ENCODE data around the gene SIRPB2. TPM values are rescaled to one million over a fixed set of nuclear protein-coding genes. Genes with fewer than 3 reads are reported as not detected.

The SIRPB2 gene
- total and polyA plus RNA-seq, 2 experiments from 2014 or later: not detected

- DNase-seq (ENCODE audit: low spot score): no peak
- no peak overlapping the region for H3K4me2 ChIP-seq
- H3K27me3 ChIP-seq: no peaks in the 10 kb centered on the region
- H3K9me2 ChIP-seq (replicated peaks; ENCODE audit: insufficient read depth): no peaks in the 10 kb centered on the region
- peaks cover 4% of the 10 kb centered on the region for H3K9me3 ChIP-seq (ENCODE audit: low read depth)
- no peaks in the 10 kb centered on the region for H3K79me2 ChIP-seq
- TF ChIP-seq CTCF (IDR thresholded peaks at IDR 0.05; ENCODE audit: poor library complexity) (no peak), EZH2phosphoT487 (IDR thresholded peaks at IDR 0.05; ENCODE audit: low read depth, severe bottlenecking, unreplicated experiment) (no peak), EZH2 (IDR thresholded peaks at IDR 0.05; ENCODE audit: borderline replicate concordance) (no peak)
- no peaks in the 10 kb centered on the region for H4K20me1 ChIP-seq (ENCODE audit: insufficient read depth, poor library complexity, severe bottlenecking)
- H2AFZ ChIP-seq: no peak overlapping the region
- no peak overlapping the region for H3K4me3 ChIP-seq
- H3K27ac ChIP-seq: no peak overlapping the region
- peaks cover 13% of the 10 kb centered on the region for H3K36me3 ChIP-seq (replicated peaks; ENCODE audit: insufficient read depth, low read depth)
- no peaks in the 10 kb centered on the region for H3K4me1 ChIP-seq (ENCODE audit: insufficient read depth)
Observed at GRCh38 chr20:1450926-1451491, 40.2 kb downstream of the SIRPB2 start.

GRCh38 chr20:1449370-1449769 lies 41.9 kb downstream of the SIRPB2 start:
- Histone ChIP-seq H3K9me3 (ENCODE audit: low read depth) (peaks cover 4% of the 10 kb centered on the region), H3K4me1 (ENCODE audit: insufficient read depth) (no peaks in the 10 kb centered on the region), H3K27ac (no peak overlapping the region), H4K20me1 (ENCODE audit: insufficient read depth, poor library complexity, severe bottlenecking) (no peaks in the 10 kb centered on the region), H3K4me2 (no peak overlapping the region), H3K9me2 (replicated peaks; ENCODE audit: insufficient read depth) (no peaks in the 10 kb centered on the region), H3K79me2 (no peaks in the 10 kb centered on the region), H3K36me3 (replicated peaks; ENCODE audit: insufficient read depth, low read depth) (peaks cover 9% of the 10 kb centered on the region), H3K27me3 (no peaks in the 10 kb centered on the region), H3K4me3 (no peak overlapping the region), H2AFZ (no peak overlapping the region)
- 95% methylated on average over 6 of the region's 6 CpGs for WGBS (ENCODE audit: low lambda C conversion rate, missing lambda C conversion rate)
- DNase-seq (ENCODE audit: low spot score): no peak
- TF ChIP-seq EZH2 (IDR thresholded peaks at IDR 0.05; ENCODE audit: borderline replicate concordance) (no peak), EZH2phosphoT487 (IDR thresholded peaks at IDR 0.05; ENCODE audit: low read depth, severe bottlenecking, unreplicated experiment) (no peak), CTCF (IDR thresholded peaks at IDR 0.05; ENCODE audit: poor library complexity) (no peak)

- Histone ChIP-seq H3K36me3 (replicated peaks; ENCODE audit: insufficient read depth, low read depth) (peaks cover 7% of the 10 kb centered on the region), H3K9me3 (ENCODE audit: low read depth) (peaks cover 4% of the 10 kb centered on the region), H3K9me2 (replicated peaks; ENCODE audit: insufficient read depth) (no peaks in the 10 kb centered on the region), H3K4me3 (no peak overlapping the region), H3K27me3 (no peaks in the 10 kb centered on the region), H3K4me1 (ENCODE audit: insufficient read depth) (no peaks in the 10 kb centered on the region), H4K20me1 (ENCODE audit: insufficient read depth, poor library complexity, severe bottlenecking) (no peaks in the 10 kb centered on the region), H3K4me2 (no peak overlapping the region), H3K79me2 (no peaks in the 10 kb centered on the region), H3K27ac (no peak overlapping the region), H2AFZ (no peak overlapping the region)
- TF ChIP-seq EZH2phosphoT487 (IDR thresholded peaks at IDR 0.05; ENCODE audit: low read depth, severe bottlenecking, unreplicated experiment) (no peak), EZH2 (IDR thresholded peaks at IDR 0.05; ENCODE audit: borderline replicate concordance) (no peak), CTCF (IDR thresholded peaks at IDR 0.05; ENCODE audit: poor library complexity) (no peak)
- 95% methylated on average over 4 of the region's 4 CpGs for WGBS (ENCODE audit: low lambda C conversion rate, missing lambda C conversion rate)
- DNase-seq (ENCODE audit: low spot score): no peak
Observed at GRCh38 chr20:1448081-1448620, 43.1 kb downstream of the SIRPB2 start.
